ENCODE data around the gene GPR34.

The GPR34 gene

GRCh38 chrX:41734530-41734929 is 45.8 kb downstream of the GPR34 start:
- peak; percentile 59 for DNase-seq (ENCODE audit: low spot score)

- no peak for DNase-seq (ENCODE audit: low spot score)
Observed at GRCh38 chrX:41737065-41737464, 48.3 kb downstream of the GPR34 start.

- DNase-seq (ENCODE audit: low spot score) = no peak
Observed at GRCh38 chrX:41739871-41740270, 51.1 kb downstream of the GPR34 start.
